Superior temporal gyrus (tissue), 1 donor: Measurements from ENCODE around the gene KRTAP20-1.

Experiments
- DNase-seq: peaks from one replicate; pipeline ENCODE4 v3.0.0-alpha.2; 2016; ENCODE audit errors: extremely low spot score

The KRTAP20-1 gene

GRCh38 chr21:30616125-30616524, at the start of gene KRTAP20-1:
KRTAP20-1 (plus strand) TSS chr21:30616425; CDS start chr21:30616455, 30 bp downstream.
- no peak for DNase-seq

- DNase-seq, result no peak
Measured at GRCh38 chr21:30567617-30568016, 48.6 kb upstream of the KRTAP20-1 start.

GRCh38 chr21:30577766-30578165, 38.5 kb upstream of the KRTAP20-1 start:
- DNase-seq, result no peak

- DNase-seq, result no peak
Measured at GRCh38 chr21:30579346-30579745, 36.9 kb upstream of the KRTAP20-1 start.

GRCh38 chr21:30580132-30580531, 36.1 kb upstream of the KRTAP20-1 start:
- no peak for DNase-seq

- DNase-seq, result no peak
Measured at GRCh38 chr21:30582870-30583269, 33.4 kb upstream of the KRTAP20-1 start.

- DNase-seq, result no peak
Measured at GRCh38 chr21:30590297-30590696, 25.9 kb upstream of the KRTAP20-1 start, which contains the start of gene KRTAP22-2. KRTAP22-2 (minus strand) TSS chr21:30590397.

GRCh38 chr21:30592140-30592539, 24.1 kb upstream of the KRTAP20-1 start, which contains the start of gene KRTAP6-3:
KRTAP6-3 (plus strand) TSS chr21:30592440; CDS start chr21:30592446, 6 bp downstream.
- no peak for DNase-seq

GRCh38 chr21:30598802-30599201, 17.4 kb upstream of the KRTAP20-1 start, which contains the start of gene KRTAP6-2:
KRTAP6-2 (minus strand) TSS chr21:30598902; CDS start chr21:30598874, 28 bp downstream.
- DNase-seq, result no peak

- no peak for DNase-seq
Measured at GRCh38 chr21:30600787-30601186, 15.4 kb upstream of the KRTAP20-1 start, which contains the start of gene KRTAP22-1. KRTAP22-1 (plus strand) TSS chr21:30601087.

- no peak for DNase-seq
Measured at GRCh38 chr21:30605968-30606367, 10.3 kb upstream of the KRTAP20-1 start.

- no peak for DNase-seq
Measured at GRCh38 chr21:30612132-30612531, 4.1 kb upstream of the KRTAP20-1 start.

- DNase-seq, result no peak
Measured at GRCh38 chr21:30613836-30614235, 2.4 kb upstream of the KRTAP20-1 start, which contains the start of gene KRTAP6-1. KRTAP6-1 (minus strand) TSS chr21:30613930; CDS start chr21:30613904, 26 bp downstream.

GRCh38 chr21:30615199-30615598, 1.0 kb upstream of the KRTAP20-1 start:
- DNase-seq, result no peak

GRCh38 chr21:30620080-30620479, 3.9 kb downstream of the KRTAP20-1 start:
- no peak for DNase-seq

GRCh38 chr21:30620522-30620921, 4.3 kb downstream of the KRTAP20-1 start, which contains the start of gene KRTAP20-4:
KRTAP20-4 (plus strand) TSS chr21:30620627.
- no peak for DNase-seq

GRCh38 chr21:30623362-30623761, 7.1 kb downstream of the KRTAP20-1 start:
- no peak for DNase-seq

GRCh38 chr21:30625449-30626165, 9.4 kb downstream of the KRTAP20-1 start:
- no peak for DNase-seq

- DNase-seq, result no peak
Measured at GRCh38 chr21:30628109-30628508, 11.9 kb downstream of the KRTAP20-1 start.

GRCh38 chr21:30629200-30629599, 13.0 kb downstream of the KRTAP20-1 start:
- DNase-seq, result no peak

- DNase-seq, result no peak
Measured at GRCh38 chr21:30634906-30635305, 18.7 kb downstream of the KRTAP20-1 start, which contains the start of gene KRTAP20-2. KRTAP20-2 (plus strand) TSS chr21:30635206; CDS start chr21:30635264, 58 bp downstream.

- no peak for DNase-seq
Measured at GRCh38 chr21:30638686-30639085, 22.5 kb downstream of the KRTAP20-1 start.

- DNase-seq, result no peak
Measured at GRCh38 chr21:30642564-30642963, 26.3 kb downstream of the KRTAP20-1 start, which contains the start of gene KRTAP20-3. KRTAP20-3 (plus strand) TSS chr21:30642864.
